ENCODE data around the gene STAG1. TPM values are rescaled to one million over a fixed set of nuclear protein-coding genes. Genes with fewer than 3 reads are reported as not detected.

Gene STAG1
- total and polyA plus RNA-seq, 8 donors, result 7.5 to 105 (median 37.9) TPM

DNA sequence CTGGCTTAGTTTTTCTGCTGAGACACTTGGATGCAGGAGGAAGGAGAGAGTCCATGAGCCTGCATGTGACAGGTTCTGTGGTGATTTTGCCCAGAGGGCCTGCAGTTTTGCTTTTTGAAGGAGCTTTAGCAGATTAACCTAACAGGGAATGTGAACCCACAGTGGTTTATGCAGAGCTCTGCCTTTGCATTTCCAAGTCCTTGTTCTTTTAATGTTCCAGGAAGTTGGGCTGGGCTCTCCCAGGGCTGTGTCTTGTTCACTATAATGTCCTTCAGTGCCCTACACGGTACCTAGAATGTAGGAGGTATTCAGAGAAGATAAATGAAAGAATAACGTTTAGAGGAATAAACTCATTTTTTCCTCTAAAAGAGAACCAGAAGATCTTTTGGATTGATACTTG is 451.7 kb downstream of the STAG1 start:
- no peak overlapping the region for H3K27ac ChIP-seq
- no peaks in the 10 kb centered on the region for H3K4me1 ChIP-seq
- intact Hi-C loops (cut with DNase I; ENCODE audit: low total_unique reads), result no loop called here
- no peak for DNase-seq
- no peak overlapping the region for H3K4me3 ChIP-seq
- no peaks in the 10 kb centered on the region for H3K27me3 ChIP-seq
- H3K9me3 ChIP-seq, result no peaks in the 10 kb centered on the region
- 77 to 97% (median 85%) methylated on average over 2 of the region's 2 CpGs for WGBS, 5 donors
- no peak for TF ChIP-seq POLR2A (IDR thresholded peaks at IDR 0.05)
- no peak for TF ChIP-seq EP300 (IDR thresholded peaks at IDR 0.05)
- TF ChIP-seq, protein P1, sequence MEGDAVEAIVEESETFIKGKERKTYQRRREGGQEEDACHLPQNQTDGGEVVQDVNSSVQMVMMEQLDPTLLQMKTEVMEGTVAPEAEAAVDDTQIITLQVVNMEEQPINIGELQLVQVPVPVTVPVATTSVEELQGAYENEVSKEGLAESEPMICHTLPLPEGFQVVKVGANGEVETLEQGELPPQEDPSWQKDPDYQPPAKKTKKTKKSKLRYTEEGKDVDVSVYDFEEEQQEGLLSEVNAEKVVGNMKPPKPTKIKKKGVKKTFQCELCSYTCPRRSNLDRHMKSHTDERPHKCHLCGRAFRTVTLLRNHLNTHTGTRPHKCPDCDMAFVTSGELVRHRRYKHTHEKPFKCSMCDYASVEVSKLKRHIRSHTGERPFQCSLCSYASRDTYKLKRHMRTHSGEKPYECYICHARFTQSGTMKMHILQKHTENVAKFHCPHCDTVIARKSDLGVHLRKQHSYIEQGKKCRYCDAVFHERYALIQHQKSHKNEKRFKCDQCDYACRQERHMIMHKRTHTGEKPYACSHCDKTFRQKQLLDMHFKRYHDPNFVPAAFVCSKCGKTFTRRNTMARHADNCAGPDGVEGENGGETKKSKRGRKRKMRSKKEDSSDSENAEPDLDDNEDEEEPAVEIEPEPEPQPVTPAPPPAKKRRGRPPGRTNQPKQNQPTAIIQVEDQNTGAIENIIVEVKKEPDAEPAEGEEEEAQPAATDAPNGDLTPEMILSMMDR (IDR thresholded peaks at IDR 0.05), result no peak
- no peak for TF ChIP-seq POLR2AphosphoS5 (IDR thresholded peaks at IDR 0.05)
- peaks cover 5 to 68% (median 54%) of the 10 kb centered on the region in 4 donors for H3K36me3 ChIP-seq

DNA sequence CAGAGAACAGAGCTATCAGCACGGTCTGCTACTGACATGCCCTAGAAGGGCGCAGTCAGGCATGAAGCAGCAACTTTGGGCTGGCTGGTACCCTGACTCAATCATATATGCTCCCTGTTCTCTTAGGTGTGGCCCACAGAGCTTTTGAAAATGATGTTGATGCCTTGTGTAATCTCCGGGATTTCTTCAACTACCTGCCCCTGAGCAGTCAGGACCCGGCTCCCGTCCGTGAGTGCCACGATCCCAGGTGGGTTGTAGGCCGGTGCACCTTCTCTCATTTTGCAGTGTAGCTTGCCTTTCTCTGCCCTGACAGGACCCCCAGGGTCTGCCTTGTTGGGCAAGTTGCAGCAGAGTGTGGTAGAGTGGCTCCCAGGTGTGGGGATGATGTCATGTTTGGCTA is 454.4 kb downstream of the STAG1 start:
- TF ChIP-seq POLR2A (IDR thresholded peaks at IDR 0.05), result no peak
- TF ChIP-seq, protein P1 (IDR thresholded peaks at IDR 0.05), result no peak
- TF ChIP-seq EP300 (IDR thresholded peaks at IDR 0.05), result no peak
- no peak for TF ChIP-seq POLR2AphosphoS5 (IDR thresholded peaks at IDR 0.05)
- Histone ChIP-seq H3K4me1 (no peaks in the 10 kb centered on the region), H3K36me3 (peaks cover 5 to 79% (median 73%) of the 10 kb centered on the region in 4 donors), H3K27me3 (no peaks in the 10 kb centered on the region), H3K4me3 (no peak overlapping the region), H3K9me3 (no peaks in the 10 kb centered on the region), H3K27ac (no peak overlapping the region)
- DNase-seq, result no peak
- 93 to 97% (median 96%) methylated on average over 8 of the region's 8 CpGs for WGBS, 5 donors
- intact Hi-C loops (cut with DNase I; ENCODE audit: low total_unique reads), result no loop called here

DNA sequence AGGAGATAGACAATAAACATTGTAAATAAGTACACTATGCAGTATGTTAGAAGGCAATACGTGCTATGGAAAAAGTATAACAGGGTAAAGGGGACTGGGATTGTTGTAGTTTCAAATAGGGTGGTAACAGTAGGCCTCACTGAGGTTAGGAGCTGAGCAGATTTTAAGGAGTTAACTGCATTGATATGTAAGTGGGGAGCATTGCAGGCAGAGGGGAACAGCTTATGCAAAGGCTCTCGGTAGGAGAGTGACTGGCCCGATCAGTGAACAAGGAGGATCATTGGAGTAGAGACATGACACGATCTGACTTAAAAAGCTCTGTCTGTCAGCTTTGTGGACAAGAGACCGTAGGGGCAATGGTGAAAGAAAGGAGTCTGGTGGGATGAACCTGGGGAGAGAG is 455.2 kb downstream of the STAG1 start:
- H3K27me3 ChIP-seq, result no peaks in the 10 kb centered on the region
- DNase-seq, result no peak
- no peaks in the 10 kb centered on the region for H3K9me3 ChIP-seq
- WGBS, 5 donors, result 79 to 91% (median 87%) methylated on average over 5 of the region's 5 CpGs
- no peak overlapping the region for H3K27ac ChIP-seq
- peaks cover 5 to 83% (median 72%) of the 10 kb centered on the region in 4 donors for H3K36me3 ChIP-seq
- TF ChIP-seq POLR2A (IDR thresholded peaks at IDR 0.05) (no peak), EP300 (IDR thresholded peaks at IDR 0.05) (no peak), POLR2AphosphoS5 (IDR thresholded peaks at IDR 0.05) (no peak)
- TF ChIP-seq, protein P1 (IDR thresholded peaks at IDR 0.05), result no peak
- H3K4me3 ChIP-seq, result no peak overlapping the region
- intact Hi-C loops (cut with DNase I; ENCODE audit: low total_unique reads), result no loop called here
- H3K4me1 ChIP-seq, result no peaks in the 10 kb centered on the region

DNA sequence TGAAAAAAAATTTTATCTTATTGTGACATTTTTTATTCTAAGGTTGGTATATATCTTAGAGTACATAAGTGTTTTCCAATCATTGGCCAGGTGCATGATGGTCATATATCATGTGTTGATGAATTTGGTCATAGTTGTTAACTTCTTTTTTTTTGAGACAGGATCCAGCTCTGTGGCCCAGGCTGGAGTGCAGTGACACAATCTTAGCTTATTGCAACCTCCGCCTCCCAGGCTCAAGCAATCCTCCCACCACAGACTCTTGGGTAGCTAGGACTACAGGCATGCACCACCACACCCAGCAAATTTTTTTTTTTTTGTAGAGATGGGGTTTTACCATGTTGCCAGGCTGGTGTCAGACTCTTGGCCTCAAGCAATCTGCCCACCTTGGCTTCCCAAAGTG is 458.0 kb downstream of the STAG1 start:
- no peaks in the 10 kb centered on the region for H3K27me3 ChIP-seq
- whole genome bisulfite sequencing, 5 donors, result 88 to 98% (median 94%) methylated on average over 1 of the region's 1 CpG
- H3K27ac ChIP-seq, result no peak overlapping the region
- no peaks in the 10 kb centered on the region for H3K9me3 ChIP-seq
- DNase-seq, result no peak
- peaks cover 0 to 7% (median 3%) of the 10 kb centered on the region in 4 donors for H3K4me1 ChIP-seq
- H3K36me3 ChIP-seq, result peaks cover 9 to 60% (median 49%) of the 10 kb centered on the region in 4 donors
- intact Hi-C loops (cut with DNase I; ENCODE audit: low total_unique reads), result no loop called here
- TF ChIP-seq POLR2AphosphoS5 (IDR thresholded peaks at IDR 0.05) (no peak), EP300 (IDR thresholded peaks at IDR 0.05) (no peak), POLR2A (IDR thresholded peaks at IDR 0.05) (no peak)
- TF ChIP-seq, protein P1 (IDR thresholded peaks at IDR 0.05), result no peak
- H3K4me3 ChIP-seq, result no peak overlapping the region

Data from stomach (tissue), 9 donors.